H9 (cell line): ENCODE results near the gene VPS33A. TPM values are rescaled to one million over a fixed set of nuclear protein-coding genes. Genes with fewer than 3 reads are reported as not detected.
A peak's percentile ranks its signal among the peaks of the same experiment; 100 is the strongest.

Experiments used
- DNase-seq: peaks from one replicate; pipeline ENCODE4 v3.0.0-alpha.2; 2017
- H2AFZ ChIP-seq: one replicate; pipeline ENCODE4 v1.6.1; 2013; ENCODE audit warnings: mild to moderate bottlenecking, low read length, control low read depth, moderate library complexity
- H2AK5ac ChIP-seq: 2 replicates; pipeline ENCODE4 v1.6.1; 2013; ENCODE audit warnings: low read length, control low read depth, mixed read lengths; ENCODE audit not compliant: insufficient read length
- H2BK120ac ChIP-seq: one replicate; pipeline ENCODE4 v1.6.1; 2013; ENCODE audit warnings: low read depth, mild to moderate bottlenecking, low read length, control low read depth, inconsistent platforms; ENCODE audit not compliant: poor library complexity, severe bottlenecking
- H2BK12ac ChIP-seq: 2 replicates; pipeline ENCODE4 v1.6.1; 2013; ENCODE audit warnings: low read length, control low read depth, mixed read lengths, low read depth; ENCODE audit not compliant: insufficient read length
- H2BK15ac ChIP-seq: 2 replicates; pipeline ENCODE4 v1.6.1; 2013; ENCODE audit warnings: low read depth, low read length, control low read depth
- H2BK20ac ChIP-seq: one replicate; pipeline ENCODE4 v1.6.1; 2013; ENCODE audit warnings: low read depth, mild to moderate bottlenecking, low read length, control low read depth, inconsistent platforms; ENCODE audit not compliant: poor library complexity, severe bottlenecking
- H2BK5ac ChIP-seq: 2 replicates; pipeline ENCODE4 v1.6.1; 2013; ENCODE audit warnings: low read length, control low read depth, mixed read lengths; ENCODE audit not compliant: insufficient read length
- H3K14ac ChIP-seq: 2 replicates; pipeline ENCODE4 v1.6.1; 2013; ENCODE audit warnings: low read length, control low read depth; ENCODE audit not compliant: insufficient read depth
- H3K18ac ChIP-seq: 2 replicates; pipeline ENCODE4 v1.6.1; 2013; ENCODE audit warnings: low read depth, mild to moderate bottlenecking, mixed read lengths, low read length, control low read depth; ENCODE audit not compliant: insufficient read length
- H3K23ac ChIP-seq: 2 replicates; pipeline ENCODE4 v1.6.1; 2013; ENCODE audit warnings: low read length, control low read depth, mixed read lengths, low read depth; ENCODE audit not compliant: insufficient read length
- H3K23me2 ChIP-seq: 2 replicates; pipeline ENCODE4 v1.6.1; 2013; ENCODE audit warnings: low read depth, mild to moderate bottlenecking, mixed read lengths, low read length, control low read depth; ENCODE audit not compliant: insufficient read length, poor library complexity, severe bottlenecking
- H3K27ac ChIP-seq: 2 replicates; pipeline ENCODE4 v1.5.1; 2013; ENCODE audit warnings: low read length, control low read depth, mixed read lengths, low read depth; ENCODE audit not compliant: insufficient read length
- H3K27me3 ChIP-seq: 2 replicates; pipeline ENCODE4 v1.6.1; 2013; ENCODE audit warnings: low read length, control low read depth, inconsistent platforms; ENCODE audit not compliant: insufficient read depth
- H3K4ac ChIP-seq: 2 replicates; pipeline ENCODE4 v1.6.1; 2013; ENCODE audit warnings: low read depth, mild to moderate bottlenecking, control low read depth, inconsistent platforms, low read length, moderate library complexity
- H3K4me1 ChIP-seq: 2 replicates; pipeline ENCODE4 v1.6.1; 2013; ENCODE audit warnings: low read length, control low read depth, inconsistent platforms; ENCODE audit not compliant: insufficient read depth
- H3K4me2 ChIP-seq: 2 replicates; pipeline ENCODE4 v1.6.1; 2013; ENCODE audit warnings: low read length, control low read depth, mixed read lengths; ENCODE audit not compliant: insufficient read length, insufficient read depth
- H3K56ac ChIP-seq: 2 replicates; pipeline ENCODE4 v1.6.1; 2013; ENCODE audit warnings: low read depth, mild to moderate bottlenecking, mixed read lengths, low read length, control low read depth; ENCODE audit not compliant: insufficient read length
- H3K79me1 ChIP-seq: 2 replicates; pipeline ENCODE4 v1.6.1; 2013; ENCODE audit warnings: low read depth, mild to moderate bottlenecking, moderate library complexity, low read length, control low read depth, inconsistent platforms; ENCODE audit not compliant: insufficient read depth, poor library complexity, severe bottlenecking
- H3K79me2 ChIP-seq: 2 replicates; pipeline ENCODE4 v1.6.1; 2013; ENCODE audit warnings: low read length, control low read depth, inconsistent platforms; ENCODE audit not compliant: insufficient read depth
- H3K9ac ChIP-seq: 2 replicates; pipeline ENCODE4 v1.6.1; 2013; ENCODE audit warnings: low read length, control low read depth, mixed read lengths; ENCODE audit not compliant: insufficient read length; ENCODE audit errors: extremely low read depth
- H3K9me3 ChIP-seq: one replicate; pipeline ENCODE4 v1.6.1; 2013; ENCODE audit warnings: low read depth, low read length, inconsistent platforms; ENCODE audit not compliant: control insufficient read depth
- H3T11ph ChIP-seq: one replicate; pipeline ENCODE4 v1.6.1; 2013; ENCODE audit warnings: mild to moderate bottlenecking, low read length, control low read depth, inconsistent platforms
- H4K20me1 ChIP-seq: one replicate; pipeline ENCODE4 v1.6.1; 2013; ENCODE audit not compliant: control insufficient read depth, insufficient read length, insufficient read depth
- H4K5ac ChIP-seq: 2 replicates; pipeline ENCODE4 v1.6.1; 2013; ENCODE audit warnings: low read depth, mild to moderate bottlenecking, mixed read lengths, low read length, control low read depth; ENCODE audit not compliant: insufficient read length
- H4K8ac ChIP-seq: replicated peaks from 2 replicates; pipeline ENCODE4 v1.6.1; 2013; ENCODE audit warnings: low read length, control low read depth, mixed read lengths, low read depth; ENCODE audit not compliant: insufficient read length
- H4K91ac ChIP-seq: 2 replicates; pipeline ENCODE4 v1.6.1; 2013; ENCODE audit warnings: low read depth, mild to moderate bottlenecking, moderate library complexity, mixed read lengths, low read length, control low read depth; ENCODE audit not compliant: insufficient read length
- H3K27ac Mint-ChIP-seq, 3 experiments: 2 replicates in 2 of 3; 3 replicates in 1 of 3; pipeline ENCODE4 v1.8.0; 2020 to 2021; ENCODE audit warnings: mixed read lengths in 3 of 3, mild to moderate bottlenecking in 1 of 3, moderate library complexity in 1 of 3
- H3K27me3 Mint-ChIP-seq: 2 replicates; pipeline ENCODE4 v1.8.0; 2021; ENCODE audit warnings: low read depth, mild to moderate bottlenecking, moderate library complexity, mixed read lengths
- H3K36me3 Mint-ChIP-seq, 3 experiments: 2 replicates in 2 of 3; 3 replicates in 1 of 3; pipeline ENCODE4 v1.8.0; 2020 to 2021; ENCODE audit warnings: low read depth in 3 of 3, mixed read lengths in 3 of 3; ENCODE audit not compliant: insufficient read depth in 1 of 3
- H3K4me1 Mint-ChIP-seq, 2 experiments: 2 replicates each; pipeline ENCODE4 v1.8.0; 2020; ENCODE audit warnings: mixed read lengths in 2 of 2
- H3K4me3 Mint-ChIP-seq, 2 experiments: 2 replicates in 1 of 2; 3 replicates in 1 of 2; pipeline ENCODE4 v1.8.0; 2020 to 2021; ENCODE audit warnings: mild to moderate bottlenecking in 2 of 2, mixed read lengths in 2 of 2, moderate library complexity in 1 of 2
- H3K9me3 Mint-ChIP-seq, 2 experiments: 2 replicates in 1 of 2; 3 replicates in 1 of 2; pipeline ENCODE4 v1.8.0; 2020; ENCODE audit warnings: mild to moderate bottlenecking in 2 of 2, mixed read lengths in 2 of 2, moderate library complexity in 1 of 2
- CTCF ChIP-seq: fragments of 200-600 bp; sonication (generic); conservative IDR thresholded peaks from 3 replicates; pipeline ENCODE4 v1.8.0; 2021; ENCODE audit warnings: antibody characterized with exemption, mild to moderate bottlenecking
- WGBS: extraction: QIAGEN DNeasy Blood & Tissue Kit; methylation state at CpG from one replicate; pipeline ENCODE4 v1.1.7; 2013; ENCODE audit warnings: missing lambda C conversion rate, low lambda C conversion rate, mixed read lengths; ENCODE audit not compliant: insufficient read length; ENCODE audit errors: extremely low coverage; 5-methylcytosine and 5-hydroxymethylcytosine counted together
- long read RNA-seq: library from polyadenylated mRNA; unstranded; transcript quantifications from one replicate; pipeline ENCODE4 v2.0.0, GENCODE V29; 2020
- total RNA-seq: library from RNA; stranded (reverse); gene quantifications from 2 replicates; pipeline ENCODE4 v1.2.1, GENCODE V29; 2021

Gene VPS33A
- total RNA-seq, result 44.3 and 45.9 TPM in 2 replicates
- long read RNA-seq, full-length matches to known transcripts, result 367 of 420 reads
- long read RNA-seq, partial matches to known transcripts, result 17 of 420 reads
- long read RNA-seq, other reads (novel, unspliced or antisense), result 36 of 420 reads

DNA sequence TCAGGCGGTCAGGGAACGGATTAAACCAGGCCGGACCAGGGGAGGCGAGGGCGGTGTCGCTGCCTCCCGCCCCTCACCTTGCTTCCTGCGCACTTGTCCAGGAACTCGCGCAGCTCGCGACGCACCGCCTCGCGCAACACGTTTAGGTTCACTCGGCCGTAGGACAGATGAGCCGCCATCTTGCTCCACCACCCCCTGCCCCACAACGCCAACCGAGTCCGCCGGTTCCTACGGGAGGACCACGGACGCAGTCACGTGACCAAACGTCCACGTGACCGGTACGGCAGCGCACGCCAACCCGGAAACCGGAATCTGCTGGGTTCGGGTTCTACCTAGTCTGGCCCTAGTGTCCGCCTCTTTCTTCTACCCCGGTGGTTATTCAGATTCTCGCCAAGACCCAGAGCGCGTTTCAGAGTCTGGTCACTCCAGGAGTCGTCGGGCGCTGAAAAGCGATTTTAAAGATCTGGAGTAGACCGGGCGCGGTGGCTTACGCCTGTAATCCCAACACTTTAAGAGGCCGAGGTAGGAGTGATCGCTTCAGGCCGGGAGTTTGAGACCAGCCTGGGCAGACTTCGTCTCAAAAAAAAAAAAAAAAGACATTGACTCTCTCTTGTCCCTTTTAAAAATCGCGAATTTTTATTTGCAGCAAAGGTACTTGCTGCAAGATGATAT lies at the start of gene VPS33A:
TSS of gene VPS33A (minus strand) at position 265 of the 672 bp plus-strand sequence. CDS start at position 179, 86 bp downstream.
- H3K27me3 Mint-ChIP-seq, result peaks cover 3% of the 10 kb centered on the region; the same call in 1 of the 2 replicates
- peak within 1 kb of the TSS; percentile 95 to 97 for H3K4me3 Mint-ChIP-seq
- H3K4me2 ChIP-seq, result peak within 1 kb of the TSS; percentile 93
- peak within 1 kb of the TSS; percentile 2; the same call in 1 of the 2 replicates for H3K14ac ChIP-seq
- H4K8ac ChIP-seq, result no peak within 1 kb of the TSS
- no peaks in the 10 kb centered on the region for H3K4me1 ChIP-seq
- H3K4ac ChIP-seq, result no peak within 1 kb of the TSS
- H4K5ac ChIP-seq, result no peak within 1 kb of the TSS
- no peaks in the 10 kb centered on the region for H3K9me3 ChIP-seq
- no peaks in the 10 kb centered on the region for H4K20me1 ChIP-seq
- peaks cover 2 to 4% of the 10 kb centered on the region in 2 experiments; a peak in 2 of 5 replicates for H3K9me3 Mint-ChIP-seq
- no peak within 1 kb of the TSS for H3K27ac ChIP-seq
- H3K27me3 ChIP-seq, result no peaks in the 10 kb centered on the region
- H3K23me2 ChIP-seq, result no peaks in the 10 kb centered on the region
- peak within 1 kb of the TSS; percentile 60 for H2AFZ ChIP-seq
- H3K56ac ChIP-seq, result no peak within 1 kb of the TSS
- no peak within 1 kb of the TSS for H2BK12ac ChIP-seq
- DNase-seq, result peak; percentile 99
- peaks cover 3 to 6% of the 10 kb centered on the region in 2 experiments; a peak in 2 of 4 replicates for H3K4me1 Mint-ChIP-seq
- no peak within 1 kb of the TSS for H2AK5ac ChIP-seq
- H3K27ac Mint-ChIP-seq, result peak within 1 kb of the TSS; percentile 98
- no peak within 1 kb of the TSS for H3K23ac ChIP-seq
- peak within 1 kb of the TSS; percentile 34 for H3K18ac ChIP-seq
- no peak within 1 kb of the TSS for H4K91ac ChIP-seq
- no CpG with 5 or more reads among the region's 56 CpGs for WGBS
- H3K36me3 Mint-ChIP-seq, result peaks cover 3 to 19% (median 17%) of the 10 kb centered on the region in 3 experiments; a peak in 6 of 7 replicates
- no peak for TF ChIP-seq CTCF
- no peak within 1 kb of the TSS for H3T11ph ChIP-seq
- H3K9ac ChIP-seq, result peak within 1 kb of the TSS; percentile 63
- no peak within 1 kb of the TSS for H2BK15ac ChIP-seq
- no peaks in the 10 kb centered on the region for H3K79me2 ChIP-seq
- no peaks in the 10 kb centered on the region for H3K79me1 ChIP-seq
- H2BK20ac ChIP-seq, result no peak within 1 kb of the TSS
- H2BK120ac ChIP-seq, result no peak within 1 kb of the TSS
- H2BK5ac ChIP-seq, result no peak within 1 kb of the TSS
